ENCODE results near the gene RHBDD1. TPM values are rescaled to one million over a fixed set of nuclear protein-coding genes. Genes with fewer than 3 reads are reported as not detected.

RHBDD1 gene
- polyA plus RNA-seq, 3 donors: 8.1 to 19.5 (median 15.5) TPM

DNA sequence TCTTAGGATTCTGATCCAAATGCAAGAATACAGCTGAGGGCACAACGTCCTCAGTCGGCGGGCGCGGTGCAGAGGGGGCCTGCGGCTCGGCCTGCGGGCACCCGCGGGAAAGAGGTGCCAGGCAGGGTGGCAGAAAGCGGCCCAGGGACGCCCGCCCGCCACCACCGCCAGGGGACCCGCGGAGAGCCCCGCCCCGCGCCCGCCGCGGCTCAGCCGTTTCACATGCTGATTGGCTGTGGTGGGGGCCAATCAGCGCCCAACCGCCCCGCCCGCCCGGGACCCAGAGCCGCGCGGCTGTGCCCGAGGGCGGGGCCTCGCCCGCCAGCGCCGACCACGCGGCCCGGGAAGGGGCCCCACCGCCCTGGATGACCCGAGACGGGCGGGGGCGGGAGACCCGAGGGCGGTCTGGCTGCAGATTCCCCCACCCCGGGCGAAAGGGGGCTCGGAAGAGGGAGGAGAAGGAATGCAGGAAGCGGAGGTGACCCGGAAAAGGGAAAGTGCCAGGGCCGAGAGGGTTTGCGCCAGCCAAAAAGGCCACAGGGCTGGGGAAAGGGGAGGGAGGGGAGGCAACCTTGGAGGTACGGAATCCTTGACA, 44.3 kb upstream of the RHBDD1 start:
- intact Hi-C loops (cut with micrococcal nuclease): loop anchor here in 1 of 2 donors (5.0 kb wide), 1 partner anchor 674 kb away; no protein-coding TSS in a partner anchor
- no peaks in the 10 kb centered on the region for H3K9me3 ChIP-seq (replicated peaks in 1 of 2; ENCODE audit: control insufficient read depth in 1 of 2, insufficient read depth in 1 of 2, low read length in 2 of 2)
- peak overlapping the region; percentile 76 to 94 (median 91) for H3K27ac Mint-ChIP-seq
- H3K9ac ChIP-seq (ENCODE audit: insufficient read depth, low read length, poor library complexity, severe bottlenecking): peak overlapping the region; percentile 84
- no peaks in the 10 kb centered on the region for H3K36me3 ChIP-seq (replicated peaks in 1 of 2; ENCODE audit: control insufficient read depth in 1 of 2, insufficient read depth in 2 of 2, low read length in 2 of 2)
- peak; percentile 73 to 82 (median 80) for DNase-seq
- peak overlapping the region; percentile 64 to 87 for H3K27ac ChIP-seq (ENCODE audit: low read depth in 1 of 2, low read length in 2 of 2)
- H2AFZ ChIP-seq (ENCODE audit: insufficient read depth, low read depth, low read length, poor library complexity, severe bottlenecking): peak overlapping the region; percentile 89
- H3K79me2 ChIP-seq (ENCODE audit: insufficient read depth, low read length): no peaks in the 10 kb centered on the region
- H3K4me3 Mint-ChIP-seq: peak overlapping the region; percentile 84 to 91
- H3K4me3 ChIP-seq (replicated peaks in 1 of 3; ENCODE audit: low read depth in 2 of 3, low read length in 3 of 3): peak overlapping the region; percentile 57 to 77 (median 73)
- peak overlapping the region; percentile 72 for H3K4me2 ChIP-seq (replicated peaks; ENCODE audit: extremely low read depth, low read length, poor library complexity, severe bottlenecking)
- H3K4me1 Mint-ChIP-seq: peaks cover 16% of the 10 kb centered on the region
- H3K4me1 ChIP-seq (ENCODE audit: control insufficient read depth in 1 of 2, insufficient read depth in 2 of 2, low read length in 2 of 2): peaks cover 14 to 21% of the 10 kb centered on the region in 2 donors
- no peaks in the 10 kb centered on the region for H3K36me3 Mint-ChIP-seq
- no peaks in the 10 kb centered on the region for H4K20me1 ChIP-seq (ENCODE audit: insufficient read depth, low read length)
- TF ChIP-seq, protein P1, sequence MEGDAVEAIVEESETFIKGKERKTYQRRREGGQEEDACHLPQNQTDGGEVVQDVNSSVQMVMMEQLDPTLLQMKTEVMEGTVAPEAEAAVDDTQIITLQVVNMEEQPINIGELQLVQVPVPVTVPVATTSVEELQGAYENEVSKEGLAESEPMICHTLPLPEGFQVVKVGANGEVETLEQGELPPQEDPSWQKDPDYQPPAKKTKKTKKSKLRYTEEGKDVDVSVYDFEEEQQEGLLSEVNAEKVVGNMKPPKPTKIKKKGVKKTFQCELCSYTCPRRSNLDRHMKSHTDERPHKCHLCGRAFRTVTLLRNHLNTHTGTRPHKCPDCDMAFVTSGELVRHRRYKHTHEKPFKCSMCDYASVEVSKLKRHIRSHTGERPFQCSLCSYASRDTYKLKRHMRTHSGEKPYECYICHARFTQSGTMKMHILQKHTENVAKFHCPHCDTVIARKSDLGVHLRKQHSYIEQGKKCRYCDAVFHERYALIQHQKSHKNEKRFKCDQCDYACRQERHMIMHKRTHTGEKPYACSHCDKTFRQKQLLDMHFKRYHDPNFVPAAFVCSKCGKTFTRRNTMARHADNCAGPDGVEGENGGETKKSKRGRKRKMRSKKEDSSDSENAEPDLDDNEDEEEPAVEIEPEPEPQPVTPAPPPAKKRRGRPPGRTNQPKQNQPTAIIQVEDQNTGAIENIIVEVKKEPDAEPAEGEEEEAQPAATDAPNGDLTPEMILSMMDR (IDR thresholded peaks at IDR 0.05): peak; percentile 38
- H3K27me3 Mint-ChIP-seq (ENCODE audit: low read depth in 3 of 3): peaks cover 14 to 22% (median 18%) of the 10 kb centered on the region in 3 donors
- peaks cover 2 to 11% (median 6%) of the 10 kb centered on the region in 7 donors for H3K9me3 Mint-ChIP-seq
- peaks cover 7% of the 10 kb centered on the region in 2 donors for H3K27me3 ChIP-seq (ENCODE audit: control insufficient read depth in 2 of 2, insufficient read depth in 2 of 2, low read length in 2 of 2)
- WGBS (ENCODE audit: insufficient coverage): under 1% methylated on average over 48 of the region's 56 CpGs

GRCh38 chr2:226792155-226792881, 43.5 kb upstream of the RHBDD1 start:
- H3K27ac ChIP-seq (ENCODE audit: low read depth in 1 of 2, low read length in 2 of 2): peak overlapping the region; percentile 45 to 87
- peaks cover 21 to 27% (median 23%) of the 10 kb centered on the region in 3 donors for H3K27me3 Mint-ChIP-seq (ENCODE audit: low read depth in 3 of 3)
- no peaks in the 10 kb centered on the region for H4K20me1 ChIP-seq (ENCODE audit: insufficient read depth, low read length)
- H3K4me2 ChIP-seq (replicated peaks; ENCODE audit: extremely low read depth, low read length, poor library complexity, severe bottlenecking): peak overlapping the region; percentile 72
- TF ChIP-seq, protein P1 (IDR thresholded peaks at IDR 0.05): no peak
- intact Hi-C loops (cut with micrococcal nuclease): loop anchor here in 1 of 2 donors (5.0 kb wide), 1 partner anchor 675 kb away; no protein-coding TSS in a partner anchor
- peak overlapping the region; percentile 84 for H3K9ac ChIP-seq (ENCODE audit: insufficient read depth, low read length, poor library complexity, severe bottlenecking)
- H3K4me1 ChIP-seq (ENCODE audit: control insufficient read depth in 1 of 2, insufficient read depth in 2 of 2, low read length in 2 of 2): peaks cover 14 to 21% of the 10 kb centered on the region in 2 donors
- H3K36me3 ChIP-seq (replicated peaks in 1 of 2; ENCODE audit: control insufficient read depth in 1 of 2, insufficient read depth in 2 of 2, low read length in 2 of 2): no peaks in the 10 kb centered on the region
- H3K79me2 ChIP-seq (ENCODE audit: insufficient read depth, low read length): no peaks in the 10 kb centered on the region
- H3K9me3 ChIP-seq (replicated peaks in 1 of 2; ENCODE audit: control insufficient read depth in 1 of 2, insufficient read depth in 1 of 2, low read length in 2 of 2): peaks cover under 1 to 6% of the 10 kb centered on the region in 2 donors
- H3K4me1 Mint-ChIP-seq: peaks cover 16% of the 10 kb centered on the region
- H3K9me3 Mint-ChIP-seq: peaks cover 4 to 18% (median 13%) of the 10 kb centered on the region in 7 donors
- H3K4me3 Mint-ChIP-seq: peak overlapping the region; percentile 77 to 84
- peak overlapping the region; percentile 57 to 77 (median 73) for H3K4me3 ChIP-seq (replicated peaks in 1 of 3; ENCODE audit: low read depth in 2 of 3, low read length in 3 of 3)
- H3K27me3 ChIP-seq (ENCODE audit: control insufficient read depth in 2 of 2, insufficient read depth in 2 of 2, low read length in 2 of 2): peaks cover 7 to 11% of the 10 kb centered on the region in 2 donors
- 67% methylated on average over 3 of the region's 7 CpGs for WGBS (ENCODE audit: insufficient coverage)
- H2AFZ ChIP-seq (ENCODE audit: insufficient read depth, low read depth, low read length, poor library complexity, severe bottlenecking): peak overlapping the region; percentile 89
- no peak for DNase-seq
- peaks cover 0 to 5% of the 10 kb centered on the region in 2 donors for H3K36me3 Mint-ChIP-seq
- H3K27ac Mint-ChIP-seq: peak overlapping the region in 6 of 7 donors; percentile 18 to 91 (median 80)

Measured in CD14-positive monocyte (primary cell).